ENCODE data around the gene PRKCI. TPM values are rescaled to one million over a fixed set of nuclear protein-coding genes. Genes with fewer than 3 reads are reported as not detected.
"Not testable (repeated sequence)": the region's sequence is repeated elsewhere in the genome, so short reads cannot be mapped to it uniquely, and the experiment has no call there.

Gene PRKCI
- 19.4 TPM for total RNA-seq

- DNase-seq (ENCODE audit: low read depth in 2 of 3, low spot score in 2 of 3), result peak; percentile 75 to 98 (median 96)
These were observed at the start of gene PRKCI for GRCh38 chr3:170221924-170222646. Gene PRKCI (plus strand): TSS chr3:170222424. CDS start chr3:170222670, 246 bp downstream.

- DNase-seq (ENCODE audit: low read depth in 2 of 3, low spot score in 2 of 3), result peak in 1 of 3 donors; percentile 16
These were observed 43.6 kb upstream of the PRKCI start for GRCh38 chr3:170178651-170179050.

GRCh38 chr3:170179432-170179831, 42.8 kb upstream of the PRKCI start:
- no peak for DNase-seq (ENCODE audit: low read depth in 2 of 3, low spot score in 2 of 3)

GRCh38 chr3:170180079-170180907, 41.9 kb upstream of the PRKCI start:
- DNase-seq (ENCODE audit: low read depth in 2 of 3, low spot score in 2 of 3), result peak in 1 of 3 donors; percentile 51

- peak; percentile 83 to 96 (median 94) for DNase-seq (ENCODE audit: low read depth in 2 of 3, low spot score in 2 of 3)
These were observed 41.0 kb upstream of the PRKCI start, which contains the start of gene PHC3 for GRCh38 chr3:170180908-170181885. Gene PHC3 (minus strand): TSS chr3:170181733. CDS start chr3:170181715, 18 bp downstream.

GRCh38 chr3:170189398-170190256, 32.6 kb upstream of the PRKCI start:
- DNase-seq (ENCODE audit: low read depth in 2 of 3, low spot score in 2 of 3), result no peak

- not testable (repeated sequence) for DNase-seq (ENCODE audit: low read depth in 2 of 3, low spot score in 2 of 3)
These were observed 26.5 kb upstream of the PRKCI start for GRCh38 chr3:170195759-170196158.

GRCh38 chr3:170196833-170197232, 25.4 kb upstream of the PRKCI start:
- DNase-seq (ENCODE audit: low read depth in 2 of 3, low spot score in 2 of 3), result no peak

- DNase-seq (ENCODE audit: low read depth in 2 of 3, low spot score in 2 of 3), result no peak
These were observed 21.2 kb upstream of the PRKCI start for GRCh38 chr3:170200987-170201386.

- DNase-seq (ENCODE audit: low read depth in 2 of 3, low spot score in 2 of 3), result no peak
These were observed 20.7 kb upstream of the PRKCI start for GRCh38 chr3:170201527-170201926.

- no peak for DNase-seq (ENCODE audit: low read depth in 2 of 3, low spot score in 2 of 3)
These were observed 18.8 kb upstream of the PRKCI start for GRCh38 chr3:170203457-170203856.

GRCh38 chr3:170204023-170204472, 18.2 kb upstream of the PRKCI start:
- DNase-seq (ENCODE audit: low read depth in 2 of 3, low spot score in 2 of 3), result no peak

- no peak for DNase-seq (ENCODE audit: low read depth in 2 of 3, low spot score in 2 of 3)
These were observed 17.7 kb upstream of the PRKCI start for GRCh38 chr3:170204509-170204908.

GRCh38 chr3:170205302-170205701, 16.9 kb upstream of the PRKCI start:
- DNase-seq (ENCODE audit: low read depth in 2 of 3, low spot score in 2 of 3), result no peak

GRCh38 chr3:170206164-170206762, 16.0 kb upstream of the PRKCI start:
- DNase-seq (ENCODE audit: low read depth in 2 of 3, low spot score in 2 of 3), result not testable (repeated sequence)

GRCh38 chr3:170207717-170208116, 14.5 kb upstream of the PRKCI start:
- no peak for DNase-seq (ENCODE audit: low read depth in 2 of 3, low spot score in 2 of 3)

GRCh38 chr3:170211668-170212067, 10.6 kb upstream of the PRKCI start:
- DNase-seq (ENCODE audit: low read depth in 2 of 3, low spot score in 2 of 3), result peak in 1 of 3 donors; percentile 8

GRCh38 chr3:170219850-170220249, 2.4 kb upstream of the PRKCI start:
- DNase-seq (ENCODE audit: low read depth in 2 of 3, low spot score in 2 of 3), result no peak

- peak in 1 of 3 donors; percentile 3 for DNase-seq (ENCODE audit: low read depth in 2 of 3, low spot score in 2 of 3)
These were observed 1.4 kb upstream of the PRKCI start for GRCh38 chr3:170220871-170221270.
